Mucosa of rectum (tissue), 2 donors: Measurements from ENCODE around the gene REEP1.

Source experiments
- H3K27ac ChIP-seq, 2 donors: one replicate each; pipeline ENCODE4 v1.7.0; 2013; ENCODE audit warnings: inconsistent platforms in 2 of 2, low read depth in 2 of 2, low read length in 2 of 2
- H3K27me3 ChIP-seq, 2 donors: one replicate each; pipeline ENCODE4 v1.7.0; 2013; ENCODE audit warnings: low read length in 2 of 2; ENCODE audit not compliant: control insufficient read depth in 2 of 2, insufficient read depth in 2 of 2
- H3K36me3 ChIP-seq, 2 donors: one replicate each; pipeline ENCODE4 v1.7.0; 2013; ENCODE audit warnings: low read length in 2 of 2; ENCODE audit not compliant: control insufficient read depth in 2 of 2, insufficient read depth in 2 of 2
- H3K4me1 ChIP-seq, 2 donors: one replicate each; pipeline ENCODE4 v1.7.0; 2013; ENCODE audit warnings: low read length in 2 of 2, mild to moderate bottlenecking in 1 of 2; ENCODE audit not compliant: control insufficient read depth in 2 of 2, insufficient read depth in 2 of 2
- H3K4me3 ChIP-seq, 2 donors: one replicate each; pipeline ENCODE4 v1.7.0; 2013; ENCODE audit warnings: low read length in 2 of 2
- H3K9ac ChIP-seq, 2 donors: one replicate each; pipeline ENCODE4 v1.7.0; 2013; ENCODE audit warnings: low read length in 2 of 2, low read depth in 1 of 2, mild to moderate bottlenecking in 1 of 2
- H3K9me3 ChIP-seq, 2 donors: one replicate each; pipeline ENCODE4 v1.7.0; 2013; ENCODE audit warnings: low read length in 2 of 2; ENCODE audit not compliant: control insufficient read depth in 2 of 2
- donor health status: healthy.
- donor health status: Normal muscosa, but diverticular disease.

REEP1 gene

GRCh38 chr2:86227685-86228084, 109.7 kb downstream of the REEP1 start:
- Histone ChIP-seq H3K4me1 (peaks cover 6 to 8% of the 10 kb centered on the region in 2 donors), H3K9ac (no peak overlapping the region), H3K36me3 (no peaks in the 10 kb centered on the region), H3K9me3 (no peaks in the 10 kb centered on the region), H3K27ac (no peak overlapping the region), H3K27me3 (no peaks in the 10 kb centered on the region), H3K4me3 (no peak overlapping the region)

- Histone ChIP-seq H3K4me1 (peaks cover 8% of the 10 kb centered on the region in 2 donors), H3K27me3 (no peaks in the 10 kb centered on the region), H3K27ac (no peak overlapping the region), H3K9me3 (no peaks in the 10 kb centered on the region), H3K4me3 (no peak overlapping the region), H3K9ac (no peak overlapping the region), H3K36me3 (no peaks in the 10 kb centered on the region)
Observed at GRCh38 chr2:86226636-86227520, 110.5 kb downstream of the REEP1 start.

- Histone ChIP-seq H3K9me3 (no peaks in the 10 kb centered on the region), H3K36me3 (no peaks in the 10 kb centered on the region), H3K4me3 (no peak overlapping the region), H3K9ac (no peak overlapping the region), H3K27ac (peak overlapping the region in 1 of 2 donors; percentile 11), H3K4me1 (peaks cover 8% of the 10 kb centered on the region in 2 donors), H3K27me3 (no peaks in the 10 kb centered on the region)
Observed at GRCh38 chr2:86226070-86226469, 111.4 kb downstream of the REEP1 start.

- Histone ChIP-seq H3K36me3 (no peaks in the 10 kb centered on the region), H3K9ac (no peak overlapping the region), H3K9me3 (no peaks in the 10 kb centered on the region), H3K4me1 (peaks cover 8% of the 10 kb centered on the region in 2 donors), H3K27me3 (no peaks in the 10 kb centered on the region), H3K4me3 (no peak overlapping the region), H3K27ac (peak overlapping the region in 1 of 2 donors; percentile 11)
Observed at GRCh38 chr2:86225581-86225980, 111.8 kb downstream of the REEP1 start.

GRCh38 chr2:86224645-86225355, 112.6 kb downstream of the REEP1 start:
- Histone ChIP-seq H3K9ac (no peak overlapping the region), H3K4me3 (no peak overlapping the region), H3K9me3 (no peaks in the 10 kb centered on the region), H3K27ac (peak overlapping the region; percentile 29 to 32), H3K36me3 (no peaks in the 10 kb centered on the region), H3K27me3 (no peaks in the 10 kb centered on the region), H3K4me1 (peaks cover 8% of the 10 kb centered on the region in 2 donors)

- H3K4me1 ChIP-seq = peaks cover 8% of the 10 kb centered on the region in 2 donors
- peak overlapping the region; percentile 29 to 32 for H3K27ac ChIP-seq
- no peak overlapping the region for H3K9ac ChIP-seq
- H3K27me3 ChIP-seq = no peaks in the 10 kb centered on the region
- no peaks in the 10 kb centered on the region for H3K36me3 ChIP-seq
- no peak overlapping the region for H3K4me3 ChIP-seq
- no peaks in the 10 kb centered on the region for H3K9me3 ChIP-seq
Observed at GRCh38 chr2:86223927-86224560, 113.4 kb downstream of the REEP1 start.

- Histone ChIP-seq H3K27me3 (no peaks in the 10 kb centered on the region), H3K27ac (peak overlapping the region; percentile 19 to 38), H3K9me3 (no peaks in the 10 kb centered on the region), H3K36me3 (no peaks in the 10 kb centered on the region), H3K9ac (no peak overlapping the region), H3K4me3 (no peak overlapping the region), H3K4me1 (peaks cover 8% of the 10 kb centered on the region in 2 donors)
Observed at GRCh38 chr2:86223140-86223926, 114.1 kb downstream of the REEP1 start.

- H3K36me3 ChIP-seq = no peaks in the 10 kb centered on the region
- no peak overlapping the region for H3K4me3 ChIP-seq
- no peaks in the 10 kb centered on the region for H3K27me3 ChIP-seq
- peaks cover 0 to 8% of the 10 kb centered on the region in 2 donors for H3K4me1 ChIP-seq
- H3K9ac ChIP-seq = no peak overlapping the region
- H3K9me3 ChIP-seq = no peaks in the 10 kb centered on the region
- H3K27ac ChIP-seq = no peak overlapping the region
Observed at GRCh38 chr2:86221066-86221684, 116.3 kb downstream of the REEP1 start.

GRCh38 chr2:86219896-86220295, 117.5 kb downstream of the REEP1 start:
- Histone ChIP-seq H3K9me3 (no peaks in the 10 kb centered on the region), H3K27me3 (no peaks in the 10 kb centered on the region), H3K36me3 (no peaks in the 10 kb centered on the region), H3K4me1 (peaks cover 0 to 6% of the 10 kb centered on the region in 2 donors), H3K27ac (no peak overlapping the region), H3K9ac (no peak overlapping the region), H3K4me3 (no peak overlapping the region)
